Neutrophil (primary cell): ENCODE results near the gene SNX14.

Experiments
- H3K27ac ChIP-seq: fragments of 200-600 bp; sonication (generic); 2 replicates; pipeline ENCODE4 v1.5.1; 2016; ENCODE audit warnings: mild to moderate bottlenecking, moderate library complexity
- H3K27me3 ChIP-seq: fragments of 200-600 bp; sonication (generic); 2 replicates; pipeline ENCODE4 v1.6.0; 2016; ENCODE audit warnings: mild to moderate bottlenecking
- H3K36me3 ChIP-seq: fragments of 200-600 bp; sonication (generic); 2 replicates; pipeline ENCODE4 v1.5.1; 2017
- H3K4me1 ChIP-seq, 2 experiments: fragments of 200-600 bp in 1 of 2; sonication (generic) in 1 of 2; 1 replicate in 1 of 2; 2 replicates in 1 of 2; pipeline versions ENCODE4 v1.5.1 to v1.6.1; 2013 to 2016; ENCODE audit warnings: low read depth in 1 of 2, low read length in 1 of 2, mild to moderate bottlenecking in 1 of 2, moderate library complexity in 1 of 2; ENCODE audit not compliant: control insufficient read depth in 1 of 2, insufficient read depth in 1 of 2
- H3K4me3 ChIP-seq, 2 experiments: fragments of 200-600 bp in 1 of 2; sonication (generic) in 1 of 2; 1 replicate in 1 of 2; 2 replicates in 1 of 2; pipeline ENCODE4 v1.5.1; 2013 to 2016; ENCODE audit warnings: low read depth in 1 of 2, low read length in 1 of 2, mild to moderate bottlenecking in 1 of 2, moderate library complexity in 1 of 2
- H3K9me3 ChIP-seq: fragments of 200-600 bp; sonication (generic); 2 replicates; pipeline ENCODE4 v1.5.1; 2016
- TF ChIP-seq, protein P1 (sequence below): fragments of 200-600 bp; sonication (generic); IDR thresholded peaks from 2 replicates; pipeline ENCODE4 v1.5.1; 2016; ENCODE audit warnings: antibody characterized with exemption

SNX14 gene

DNA sequence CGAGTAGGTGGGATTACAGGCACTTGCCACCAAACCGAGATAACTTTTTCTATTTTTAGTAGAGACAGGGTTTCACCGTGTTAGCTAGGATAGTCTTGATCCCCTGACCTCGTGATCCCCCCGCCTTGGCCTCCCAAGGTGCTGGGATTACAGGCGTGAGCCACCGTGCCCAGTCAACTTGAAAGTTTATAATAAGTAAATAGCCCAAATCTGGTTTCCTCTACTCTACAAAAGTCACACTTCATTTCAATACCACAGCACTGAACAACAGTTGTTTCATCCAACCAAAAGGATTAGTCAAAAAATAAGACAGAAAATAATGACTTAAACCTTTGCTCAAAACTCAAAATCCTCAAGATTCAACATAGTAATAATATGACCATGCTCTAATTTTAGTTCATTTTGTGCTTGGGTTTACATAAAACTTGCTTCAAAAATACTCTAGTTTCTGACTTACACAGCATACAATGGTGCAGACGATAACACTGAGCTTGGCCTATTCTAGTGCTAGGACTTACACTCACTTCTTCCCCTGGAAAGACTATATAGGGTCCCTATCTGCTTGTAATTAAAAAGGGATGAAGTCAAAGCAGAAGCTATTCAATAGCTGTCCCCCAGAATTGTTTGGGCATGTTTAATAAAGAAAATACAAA lies 87.1 kb downstream of the SNX14 start:
- Histone ChIP-seq H3K9me3 (no peaks in the 10 kb centered on the region), H3K27ac (no peak overlapping the region), H3K4me1 (no peaks in the 10 kb centered on the region), H3K4me3 (no peak overlapping the region), H3K36me3 (peaks cover 85% of the 10 kb centered on the region), H3K27me3 (no peaks in the 10 kb centered on the region)
- TF ChIP-seq, protein P1, sequence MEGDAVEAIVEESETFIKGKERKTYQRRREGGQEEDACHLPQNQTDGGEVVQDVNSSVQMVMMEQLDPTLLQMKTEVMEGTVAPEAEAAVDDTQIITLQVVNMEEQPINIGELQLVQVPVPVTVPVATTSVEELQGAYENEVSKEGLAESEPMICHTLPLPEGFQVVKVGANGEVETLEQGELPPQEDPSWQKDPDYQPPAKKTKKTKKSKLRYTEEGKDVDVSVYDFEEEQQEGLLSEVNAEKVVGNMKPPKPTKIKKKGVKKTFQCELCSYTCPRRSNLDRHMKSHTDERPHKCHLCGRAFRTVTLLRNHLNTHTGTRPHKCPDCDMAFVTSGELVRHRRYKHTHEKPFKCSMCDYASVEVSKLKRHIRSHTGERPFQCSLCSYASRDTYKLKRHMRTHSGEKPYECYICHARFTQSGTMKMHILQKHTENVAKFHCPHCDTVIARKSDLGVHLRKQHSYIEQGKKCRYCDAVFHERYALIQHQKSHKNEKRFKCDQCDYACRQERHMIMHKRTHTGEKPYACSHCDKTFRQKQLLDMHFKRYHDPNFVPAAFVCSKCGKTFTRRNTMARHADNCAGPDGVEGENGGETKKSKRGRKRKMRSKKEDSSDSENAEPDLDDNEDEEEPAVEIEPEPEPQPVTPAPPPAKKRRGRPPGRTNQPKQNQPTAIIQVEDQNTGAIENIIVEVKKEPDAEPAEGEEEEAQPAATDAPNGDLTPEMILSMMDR: no peak

DNA sequence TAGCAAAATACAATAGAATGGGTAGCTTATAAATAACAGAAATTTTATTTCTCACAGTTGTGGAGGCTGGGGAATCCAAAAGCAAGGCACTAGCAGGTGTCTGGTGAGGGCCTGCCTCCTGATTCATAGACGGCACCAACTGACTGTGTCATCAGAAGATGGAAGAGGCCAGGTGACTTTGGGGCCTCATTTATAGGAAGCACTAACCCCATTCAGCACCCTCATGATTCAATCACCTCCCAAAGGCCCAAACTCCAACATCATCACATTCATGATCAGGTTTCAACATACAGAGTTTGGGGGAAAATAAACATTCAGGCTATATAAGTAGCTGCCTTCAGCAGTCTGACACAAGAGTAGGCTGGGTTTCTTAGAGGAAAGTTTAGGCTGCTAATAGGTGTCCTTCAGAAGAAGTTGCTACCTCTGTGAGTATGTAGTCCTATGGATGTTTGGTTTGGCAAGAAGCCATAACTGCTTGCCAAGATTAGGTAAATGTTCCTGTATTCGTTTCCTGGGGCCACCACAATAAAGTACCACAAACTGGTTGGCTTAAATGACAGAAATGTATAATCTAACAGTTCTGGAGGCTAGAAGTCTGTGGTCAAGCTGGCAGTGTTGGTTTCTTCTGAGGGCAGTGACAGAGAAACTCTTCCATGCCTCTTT lies 94.9 kb downstream of the SNX14 start:
- H3K4me1 ChIP-seq: peaks cover 4 to 11% of the 10 kb centered on the region in 2 experiments
- no peak overlapping the region for H3K27ac ChIP-seq
- TF ChIP-seq, protein P1: no peak
- peaks cover 27% of the 10 kb centered on the region for H3K36me3 ChIP-seq
- H3K9me3 ChIP-seq: no peaks in the 10 kb centered on the region
- H3K4me3 ChIP-seq: no peak overlapping the region
- no peaks in the 10 kb centered on the region for H3K27me3 ChIP-seq

DNA sequence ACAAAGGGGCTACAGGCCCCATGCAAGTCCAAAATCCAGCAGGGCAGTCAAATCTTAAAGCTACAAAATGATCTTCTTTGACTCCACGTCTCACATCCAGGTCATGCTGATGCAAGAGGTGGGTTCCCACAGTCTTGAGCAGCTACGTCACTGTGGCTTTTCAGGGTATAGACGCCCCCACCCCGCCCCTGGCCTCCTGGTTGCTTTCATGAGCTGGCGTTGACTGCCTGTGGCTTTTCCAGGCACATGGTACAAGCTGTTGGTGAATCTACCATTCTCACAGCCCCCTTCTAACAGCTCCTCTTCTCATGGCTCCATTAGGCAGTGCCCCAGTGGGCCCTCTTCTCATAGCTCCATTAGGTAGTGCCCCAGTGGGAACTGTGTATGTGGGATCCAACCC lies 96.8 kb downstream of the SNX14 start:
- Histone ChIP-seq H3K27me3 (no peaks in the 10 kb centered on the region), H3K36me3 (peaks cover 8% of the 10 kb centered on the region), H3K27ac (no peak overlapping the region), H3K4me1 (peaks cover 4 to 21% of the 10 kb centered on the region in 2 experiments), H3K9me3 (no peaks in the 10 kb centered on the region), H3K4me3 (no peak overlapping the region)
- TF ChIP-seq, protein P1: no peak

DNA sequence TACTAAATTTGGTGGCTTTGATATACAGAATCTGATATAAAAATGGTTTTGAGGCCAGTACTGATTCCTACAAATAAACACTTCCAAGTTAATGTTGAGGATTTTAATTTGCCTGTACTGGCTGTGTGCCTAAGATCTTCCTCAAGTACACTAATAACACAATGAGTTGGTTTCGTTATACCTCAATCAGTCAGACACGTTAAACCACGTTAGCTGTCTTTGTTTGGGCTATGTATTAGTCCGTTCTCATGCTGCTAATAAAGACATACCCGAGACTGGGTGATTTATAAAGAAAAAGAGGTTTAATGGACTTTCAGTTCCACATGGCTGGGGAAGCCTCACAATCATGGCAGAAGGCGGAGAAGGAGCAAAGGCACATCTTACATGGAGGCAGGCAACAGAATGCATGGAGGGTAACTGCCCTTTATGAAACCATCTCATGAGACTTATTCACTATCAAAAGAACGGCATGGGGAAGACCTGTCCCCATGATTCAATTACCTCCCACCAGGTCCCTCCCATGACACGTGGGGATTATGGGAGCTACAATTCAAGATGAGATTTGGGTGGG lies 97.6 kb downstream of the SNX14 start:
- Histone ChIP-seq H3K4me3 (no peak overlapping the region), H3K9me3 (no peaks in the 10 kb centered on the region), H3K4me1 (peaks cover 4 to 21% of the 10 kb centered on the region in 2 experiments), H3K36me3 (peaks cover 2% of the 10 kb centered on the region), H3K27ac (no peak overlapping the region), H3K27me3 (no peaks in the 10 kb centered on the region)
- TF ChIP-seq, protein P1: no peak

DNA sequence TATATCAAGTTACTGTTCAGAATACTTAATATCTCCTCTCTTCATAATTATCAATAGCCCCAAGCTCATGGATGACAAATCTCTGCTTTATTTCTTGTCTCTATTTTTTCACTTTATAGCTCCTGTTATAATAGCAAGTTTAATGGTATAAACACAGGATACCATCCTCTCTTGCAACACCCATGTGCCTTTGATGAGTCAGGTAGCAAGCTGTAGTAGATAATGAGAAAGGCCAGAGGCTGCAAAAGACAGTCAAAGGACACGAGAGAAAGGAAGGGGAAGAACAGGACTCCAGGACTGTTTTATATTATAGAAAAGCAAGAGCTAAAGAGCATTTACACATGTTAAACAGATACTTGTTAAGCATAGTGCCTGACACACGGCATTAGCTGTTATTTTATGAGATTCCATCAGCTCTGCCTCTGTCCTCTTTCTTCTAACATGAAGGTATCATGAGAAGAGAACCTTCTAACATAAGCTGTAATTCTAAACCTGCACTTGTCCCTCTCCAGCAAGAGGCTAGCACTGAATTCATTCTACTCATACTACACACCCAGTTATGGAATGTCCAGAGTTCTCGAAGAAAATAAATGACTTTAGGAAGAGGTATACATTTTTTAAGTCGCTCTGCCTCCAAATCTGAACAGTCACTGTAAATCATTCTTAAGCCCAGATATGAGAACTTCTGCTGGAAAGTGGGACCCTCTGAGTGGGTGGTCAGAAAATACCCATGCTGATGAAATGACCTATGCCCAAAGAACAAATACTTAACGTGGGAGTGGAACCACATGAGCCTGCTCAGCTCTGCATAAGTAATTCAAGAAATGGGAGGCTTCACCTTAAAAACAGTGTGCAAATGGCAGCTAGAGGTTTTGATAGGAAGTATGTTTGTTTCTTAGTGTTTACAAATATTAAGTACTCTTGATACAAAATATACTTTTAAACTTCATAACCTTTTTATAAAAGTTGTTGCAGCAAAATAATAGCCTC lies 98.8 kb downstream of the SNX14 start:
- Histone ChIP-seq H3K9me3 (no peaks in the 10 kb centered on the region), H3K27me3 (no peaks in the 10 kb centered on the region), H3K27ac (no peak overlapping the region), H3K4me1 (peaks cover 4 to 21% of the 10 kb centered on the region in 2 experiments), H3K36me3 (no peaks in the 10 kb centered on the region), H3K4me3 (no peak overlapping the region)
- TF ChIP-seq, protein P1: no peak
